ENCODE measurements around the gene IL2RG.

Gene IL2RG

DNA sequence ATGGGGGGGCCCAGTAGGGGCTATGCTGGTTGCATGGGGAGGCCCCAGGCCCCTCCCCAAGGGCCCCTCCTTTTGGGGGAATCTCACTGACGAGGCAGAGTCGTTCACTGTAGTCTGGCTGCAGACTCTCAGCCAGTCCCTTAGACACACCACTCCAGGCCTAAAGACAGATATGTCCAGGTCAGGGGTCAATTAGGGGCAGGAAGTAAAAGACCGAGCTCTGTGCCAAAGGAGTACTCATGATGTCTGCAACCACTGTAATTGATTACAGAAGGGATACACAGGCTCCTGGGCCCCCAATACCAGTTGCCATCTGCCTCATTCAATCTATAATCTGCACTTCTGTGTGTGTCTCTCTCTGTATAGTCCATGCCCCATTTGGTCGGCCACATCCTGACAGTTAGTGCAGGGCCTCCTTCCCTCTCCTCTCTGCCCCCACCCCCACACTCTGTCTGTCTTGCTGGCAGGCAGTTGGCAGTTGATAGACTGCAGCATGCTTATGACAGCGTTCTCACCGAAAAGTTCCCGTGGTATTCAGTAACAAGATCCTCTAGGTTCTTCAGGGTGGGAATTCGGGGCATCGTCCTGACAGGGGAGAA, 3.5 kb downstream of the IL2RG start:
- no peak for DNase-seq (ENCODE audit: low spot score)

- DNase-seq (ENCODE audit: low spot score), result no peak
These were observed 4.1 kb downstream of the IL2RG start for GRCh38 chrX:71107245-71107644.

DNA sequence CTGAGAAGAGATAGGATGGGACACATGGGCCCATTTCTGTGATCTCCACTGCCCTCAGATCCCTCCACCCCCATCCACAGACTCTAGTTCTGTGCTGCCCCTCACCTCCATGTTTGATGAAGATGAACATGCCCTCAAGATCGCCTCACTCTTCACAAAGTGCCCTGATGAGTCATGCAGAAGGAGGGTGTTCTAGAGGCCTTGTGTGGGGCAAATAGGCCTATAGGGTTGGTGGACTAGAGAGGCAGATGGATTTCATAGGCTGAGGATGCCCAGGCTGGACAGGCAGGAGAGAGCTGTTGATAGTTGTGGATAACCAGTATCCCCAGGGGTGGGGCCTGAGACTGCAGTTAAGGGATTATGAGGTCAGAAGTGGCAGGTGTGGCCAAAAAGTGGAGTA, 5.0 kb downstream of the IL2RG start, which contains the start of gene CXorf65:
CXorf65 (minus strand) TSS at position 314 of the 400 bp plus-strand sequence; CDS start at position 130, 184 bp downstream.
- no peak for DNase-seq (ENCODE audit: low spot score)

- DNase-seq (ENCODE audit: low spot score), result no peak
These were observed 5.7 kb downstream of the IL2RG start for GRCh38 chrX:71105628-71106027.

- no peak for DNase-seq (ENCODE audit: low spot score)
These were observed 8.0 kb downstream of the IL2RG start for GRCh38 chrX:71103110-71103983.

DNA sequence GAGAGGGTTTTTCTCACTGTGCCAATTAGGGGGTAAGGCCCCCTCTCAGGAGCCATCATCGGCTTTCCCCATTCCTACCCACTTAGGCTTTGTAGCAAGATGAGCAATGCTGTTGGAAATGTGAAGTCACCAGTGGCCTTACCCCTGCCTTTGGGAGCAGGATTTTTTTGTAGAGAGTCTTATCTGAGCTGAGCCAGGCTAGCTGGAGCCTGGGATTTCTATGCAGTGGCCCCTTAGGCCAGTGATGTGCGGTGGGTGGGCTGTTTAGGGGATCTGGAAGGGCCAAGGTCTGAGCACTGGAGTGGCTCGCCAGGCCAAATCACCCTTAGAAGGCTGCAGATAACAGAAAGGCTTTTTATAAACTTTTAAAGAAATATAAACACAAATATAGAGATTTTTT, 9.1 kb downstream of the IL2RG start:
- DNase-seq (ENCODE audit: low spot score), result no peak

- no peak for DNase-seq (ENCODE audit: low spot score)
These were observed 10.5 kb downstream of the IL2RG start for GRCh38 chrX:71100581-71101505.

GRCh38 chrX:71099736-71100135, 11.6 kb downstream of the IL2RG start:
- DNase-seq (ENCODE audit: low spot score), result no peak

- DNase-seq (ENCODE audit: low spot score), result no peak
These were observed 12.3 kb downstream of the IL2RG start for GRCh38 chrX:71098951-71099506.

GRCh38 chrX:71098302-71098701, 13.1 kb downstream of the IL2RG start:
- DNase-seq (ENCODE audit: low spot score), result peak; percentile 37

- DNase-seq (ENCODE audit: low spot score), result no peak
These were observed 14.7 kb downstream of the IL2RG start for GRCh38 chrX:71096760-71097032.

DNA sequence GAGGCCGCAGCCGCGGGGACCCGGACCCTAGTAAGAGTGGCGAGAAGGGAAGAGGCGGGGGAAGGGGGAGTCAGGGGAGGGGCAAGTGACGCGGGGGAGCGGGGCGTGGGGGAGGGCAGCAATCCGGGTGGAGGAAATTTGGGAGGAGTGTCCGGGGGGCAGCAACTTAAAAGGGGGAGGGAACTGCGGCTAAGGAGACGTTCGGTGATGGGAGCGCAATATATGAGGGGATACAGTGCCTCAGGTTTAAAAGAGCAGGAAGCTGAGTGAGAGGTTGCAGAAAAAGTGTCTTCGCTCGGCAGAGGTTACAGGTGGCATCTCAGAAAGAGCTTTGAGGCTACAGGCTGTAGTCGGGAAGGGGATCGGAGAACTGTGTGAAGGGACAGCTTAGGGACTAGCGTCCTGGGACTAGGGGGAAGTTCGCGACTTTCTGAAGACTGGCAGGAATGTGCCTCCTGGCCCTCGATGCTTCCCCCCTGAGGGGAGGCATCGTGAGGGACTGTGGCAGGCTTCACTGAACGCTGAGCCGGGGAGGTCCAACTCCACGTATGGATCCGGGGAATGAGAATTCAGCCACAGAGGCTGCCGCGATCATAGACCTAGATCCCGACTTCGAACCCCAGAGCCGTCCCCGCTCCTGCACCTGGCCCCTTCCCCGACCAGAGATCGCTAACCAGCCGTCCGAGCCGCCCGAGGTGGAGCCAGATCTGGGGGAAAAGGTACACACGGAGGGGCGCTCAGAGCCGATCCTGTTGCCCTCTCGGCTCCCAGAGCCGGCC, 15.2 kb downstream of the IL2RG start:
- no peak for DNase-seq (ENCODE audit: low spot score)

- DNase-seq (ENCODE audit: low spot score), result peak; percentile 94
These were observed 15.8 kb downstream of the IL2RG start, which contains the start of gene FOXO4 for GRCh38 chrX:71095555-71095980. FOXO4 (plus strand) TSS chrX:71095851; CDS start chrX:71096529, 678 bp downstream.

DNA sequence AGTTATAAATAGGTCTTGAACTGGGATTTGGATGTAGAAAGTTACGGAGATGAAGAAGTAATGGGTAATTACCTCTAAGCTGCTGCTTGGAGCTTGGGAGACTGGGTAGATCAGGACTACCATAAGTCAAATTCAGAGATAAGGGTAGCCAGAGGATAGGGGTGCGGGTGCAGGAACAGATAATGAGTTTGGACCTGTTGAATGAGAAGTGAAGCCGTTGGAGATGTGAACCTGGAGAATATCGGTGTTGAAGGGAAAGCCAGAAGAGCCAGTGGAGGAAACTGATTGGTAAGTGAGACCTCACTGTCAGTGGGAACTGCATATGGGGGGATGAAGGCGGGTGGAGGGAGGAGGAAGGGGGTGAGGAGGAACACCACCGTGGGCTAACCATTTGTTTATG, 16.3 kb downstream of the IL2RG start:
- DNase-seq (ENCODE audit: low spot score), result no peak

- DNase-seq (ENCODE audit: low spot score), result no peak
These were observed 20.1 kb downstream of the IL2RG start for GRCh38 chrX:71091263-71091662.

- no peak for DNase-seq (ENCODE audit: low spot score)
These were observed 25.5 kb downstream of the IL2RG start for GRCh38 chrX:71085900-71086299.

DNA sequence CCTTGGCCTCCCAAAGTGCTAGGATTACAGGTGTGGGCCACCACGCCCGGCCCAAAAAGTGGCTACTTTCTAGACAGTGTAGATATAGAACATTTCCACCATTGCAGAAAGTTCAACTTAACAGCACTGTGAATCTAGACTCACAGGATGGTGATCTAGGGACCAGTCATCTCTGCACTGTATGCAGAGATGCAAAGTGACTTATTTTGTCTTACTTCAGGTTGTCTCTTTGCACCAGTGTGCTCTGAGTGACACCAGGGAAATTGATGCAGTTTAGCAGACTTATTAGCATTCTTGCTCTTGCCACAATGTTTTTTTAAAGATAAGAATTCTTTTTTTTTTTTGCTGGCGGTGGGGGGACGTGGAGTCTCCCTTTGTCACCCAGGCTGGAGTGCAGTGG, 28.6 kb downstream of the IL2RG start:
- DNase-seq (ENCODE audit: low spot score), result no peak

- DNase-seq (ENCODE audit: low spot score), result no peak
These were observed 29.2 kb downstream of the IL2RG start for GRCh38 chrX:71082124-71082647.

DNA sequence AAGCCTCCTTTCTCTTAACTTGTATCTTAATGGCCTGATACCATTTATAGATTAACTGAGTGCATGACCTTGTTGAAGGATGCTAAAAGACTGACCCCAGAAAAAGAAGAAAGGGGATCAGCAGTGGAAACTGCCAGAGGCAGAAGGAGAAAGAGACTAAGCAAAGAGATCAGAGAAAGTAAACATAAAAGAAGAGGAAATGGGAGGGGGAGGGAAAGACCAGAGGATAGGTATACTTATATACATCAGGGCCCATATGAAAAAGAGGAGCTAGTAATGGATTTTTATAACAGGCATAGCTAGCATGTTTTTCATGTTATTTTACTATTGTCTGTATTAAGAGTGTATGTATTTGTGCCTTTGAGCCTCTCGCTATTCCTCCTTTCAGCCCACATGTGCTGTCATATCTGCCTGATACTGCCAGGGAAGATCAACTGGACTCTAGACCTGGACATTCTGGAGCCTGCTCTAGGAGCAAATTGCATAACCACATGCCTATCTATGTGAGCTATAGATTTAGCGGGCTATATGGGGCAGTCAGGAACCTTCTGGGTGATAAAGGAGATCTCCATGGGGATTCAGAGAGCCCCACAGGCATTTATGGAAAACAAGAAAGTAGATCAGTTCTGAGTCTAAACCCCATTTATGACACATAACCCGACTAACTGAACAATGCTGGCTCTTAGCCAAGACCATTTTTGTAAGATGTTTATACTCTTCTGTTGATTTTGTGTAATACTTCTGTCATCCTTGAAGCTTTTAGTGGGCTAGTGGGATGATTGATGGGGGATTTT, 29.9 kb downstream of the IL2RG start:
- no peak for DNase-seq (ENCODE audit: low spot score)

GRCh38 chrX:71070531-71070930, 40.8 kb downstream of the IL2RG start:
- no peak for DNase-seq (ENCODE audit: low spot score)
